ENCODE results near the gene SBK2. TPM values are rescaled to one million over a fixed set of nuclear protein-coding genes. Genes with fewer than 3 reads are reported as not detected.
"Not testable (repeated sequence)": the region's sequence is repeated elsewhere in the genome, so short reads cannot be mapped to it uniquely, and the experiment has no call there.

The SBK2 gene
- total RNA-seq, 1 experiment from 2014 or later, result 4.0 TPM

- DNase-seq, result no peak
- Histone ChIP-seq H3K36me3 (replicated peaks; ENCODE audit: control insufficient read depth, insufficient read depth, low read length) (no peaks in the 10 kb centered on the region), H3K27me3 (ENCODE audit: control insufficient read depth, insufficient read depth, low read length) (peaks cover 5% of the 10 kb centered on the region), H3K4me3 (ENCODE audit: insufficient read depth, low read depth, low read length) (no peak overlapping the region)
These were observed 28.8 kb downstream of the SBK2 start for GRCh38 chr19:55508120-55508519.

DNA sequence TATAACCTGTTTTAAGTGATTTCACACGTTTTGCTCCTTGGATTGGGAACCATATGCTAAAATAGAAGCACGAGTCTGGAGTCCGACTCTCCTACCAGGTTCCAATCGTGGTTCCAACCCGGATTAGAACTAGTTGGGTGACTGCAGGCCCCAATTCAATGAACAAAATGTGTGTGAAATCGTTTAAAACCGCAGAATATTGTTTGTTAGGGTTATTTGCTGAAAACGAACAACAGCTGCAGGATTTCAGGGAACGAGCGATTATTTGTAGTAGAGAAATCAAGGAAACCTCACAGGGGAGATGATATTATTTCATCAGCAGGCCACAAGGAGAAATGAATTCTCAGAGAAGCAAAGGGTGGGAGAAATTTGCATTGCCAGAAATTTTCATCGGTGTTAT, 32.0 kb downstream of the SBK2 start:
- peaks cover 8% of the 10 kb centered on the region for H3K27me3 ChIP-seq (ENCODE audit: control insufficient read depth, insufficient read depth, low read length)
- DNase-seq, result no peak
- no peak overlapping the region for H3K4me3 ChIP-seq (ENCODE audit: insufficient read depth, low read depth, low read length)
- no peaks in the 10 kb centered on the region for H3K36me3 ChIP-seq (replicated peaks; ENCODE audit: control insufficient read depth, insufficient read depth, low read length)

DNA sequence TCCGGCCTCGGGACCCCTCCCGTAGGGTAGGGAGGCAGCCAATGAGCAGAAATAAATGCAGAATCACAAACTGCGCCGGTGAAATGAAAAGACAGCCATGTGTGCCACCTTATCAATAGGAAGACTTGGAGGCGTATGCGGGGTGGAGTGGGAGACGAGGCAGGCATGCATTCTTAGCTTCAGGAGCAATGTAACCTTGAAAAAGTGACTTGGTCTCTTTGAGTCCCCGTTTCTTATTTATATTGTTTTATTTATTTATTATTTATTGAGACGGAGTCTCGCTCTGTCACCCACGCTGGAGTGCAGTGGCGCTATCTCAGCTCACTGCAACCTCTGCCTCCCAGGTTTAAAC, 32.7 kb downstream of the SBK2 start:
- peaks cover 8% of the 10 kb centered on the region for H3K27me3 ChIP-seq (ENCODE audit: control insufficient read depth, insufficient read depth, low read length)
- no peak for DNase-seq
- H3K36me3 ChIP-seq (replicated peaks; ENCODE audit: control insufficient read depth, insufficient read depth, low read length), result no peaks in the 10 kb centered on the region
- no peak overlapping the region for H3K4me3 ChIP-seq (ENCODE audit: insufficient read depth, low read depth, low read length)

GRCh38 chr19:55503502-55504251, 33.3 kb downstream of the SBK2 start:
- Histone ChIP-seq H3K27me3 (ENCODE audit: control insufficient read depth, insufficient read depth, low read length) (peaks cover 8% of the 10 kb centered on the region), H3K36me3 (replicated peaks; ENCODE audit: control insufficient read depth, insufficient read depth, low read length) (no peaks in the 10 kb centered on the region), H3K4me3 (ENCODE audit: insufficient read depth, low read depth, low read length) (peak overlapping the region; percentile 28; the same call in 1 of the 2 replicates)
- DNase-seq, result peak; percentile 99

GRCh38 chr19:55503157-55503501, 33.8 kb downstream of the SBK2 start:
- no peak for DNase-seq
- no peaks in the 10 kb centered on the region for H3K36me3 ChIP-seq (replicated peaks; ENCODE audit: control insufficient read depth, insufficient read depth, low read length)
- no peak overlapping the region for H3K4me3 ChIP-seq (ENCODE audit: insufficient read depth, low read depth, low read length)
- peaks cover 8% of the 10 kb centered on the region for H3K27me3 ChIP-seq (ENCODE audit: control insufficient read depth, insufficient read depth, low read length)

GRCh38 chr19:55502197-55502952, 34.6 kb downstream of the SBK2 start:
- no peak for DNase-seq
- Histone ChIP-seq H3K4me3 (ENCODE audit: insufficient read depth, low read depth, low read length) (no peak overlapping the region), H3K27me3 (ENCODE audit: control insufficient read depth, insufficient read depth, low read length) (peaks cover 8% of the 10 kb centered on the region), H3K36me3 (replicated peaks; ENCODE audit: control insufficient read depth, insufficient read depth, low read length) (no peaks in the 10 kb centered on the region)

GRCh38 chr19:55500368-55500952, 36.5 kb downstream of the SBK2 start:
- H3K4me3 ChIP-seq (ENCODE audit: insufficient read depth, low read depth, low read length), result no peak overlapping the region

DNA sequence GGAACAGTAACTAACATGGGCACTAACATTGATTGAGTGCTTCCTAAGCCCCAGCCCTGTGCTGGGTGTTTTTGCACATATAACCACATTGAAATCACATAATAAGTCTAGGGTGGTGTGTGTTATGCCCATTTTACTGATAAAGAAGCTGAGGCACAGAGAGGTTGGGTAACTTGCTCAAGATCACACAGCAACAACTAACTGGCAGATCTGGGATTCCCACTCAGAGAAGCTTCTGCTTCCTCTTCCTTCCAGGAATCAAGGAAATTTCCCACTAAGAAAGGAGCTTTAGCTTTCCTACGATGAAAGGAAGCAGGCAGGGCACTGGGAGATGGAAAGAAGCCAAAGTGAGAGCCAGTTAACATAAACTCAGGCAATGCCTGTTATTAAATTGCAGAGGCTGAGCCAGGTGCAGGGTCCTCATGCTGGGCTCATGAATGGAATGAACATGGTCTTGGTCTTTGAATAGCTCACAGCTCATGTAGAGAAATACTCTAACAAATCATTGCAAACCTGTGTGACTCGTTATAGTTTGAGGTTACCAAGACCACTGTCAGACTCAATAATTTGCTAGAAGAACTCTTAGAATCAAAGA, 38.6 kb downstream of the SBK2 start:
- Histone ChIP-seq H3K4me3 (ENCODE audit: insufficient read depth, low read depth, low read length) (no peak overlapping the region), H3K36me3 (replicated peaks; ENCODE audit: control insufficient read depth, insufficient read depth, low read length) (no peaks in the 10 kb centered on the region), H3K27me3 (ENCODE audit: control insufficient read depth, insufficient read depth, low read length) (peaks cover 6% of the 10 kb centered on the region)
- no peak for DNase-seq

More at GRCh38 chr19:55500368-55500952, 36.5 kb downstream of the SBK2 start:
- DNase-seq, result no peak
- Histone ChIP-seq H3K27me3 (ENCODE audit: control insufficient read depth, insufficient read depth, low read length) (peaks cover 8% of the 10 kb centered on the region), H3K36me3 (replicated peaks; ENCODE audit: control insufficient read depth, insufficient read depth, low read length) (no peaks in the 10 kb centered on the region)

- Histone ChIP-seq H3K4me3 (ENCODE audit: insufficient read depth, low read depth, low read length) (no peak overlapping the region), H3K36me3 (replicated peaks; ENCODE audit: control insufficient read depth, insufficient read depth, low read length) (no peaks in the 10 kb centered on the region), H3K27me3 (ENCODE audit: control insufficient read depth, insufficient read depth, low read length) (peaks cover 2% of the 10 kb centered on the region)
- DNase-seq, result peak; percentile 34
These were observed 39.2 kb downstream of the SBK2 start for GRCh38 chr19:55497763-55498162.

GRCh38 chr19:55496820-55497219, 40.1 kb downstream of the SBK2 start:
- not testable (repeated sequence) for H3K36me3 ChIP-seq (replicated peaks; ENCODE audit: control insufficient read depth, insufficient read depth, low read length)

DNA sequence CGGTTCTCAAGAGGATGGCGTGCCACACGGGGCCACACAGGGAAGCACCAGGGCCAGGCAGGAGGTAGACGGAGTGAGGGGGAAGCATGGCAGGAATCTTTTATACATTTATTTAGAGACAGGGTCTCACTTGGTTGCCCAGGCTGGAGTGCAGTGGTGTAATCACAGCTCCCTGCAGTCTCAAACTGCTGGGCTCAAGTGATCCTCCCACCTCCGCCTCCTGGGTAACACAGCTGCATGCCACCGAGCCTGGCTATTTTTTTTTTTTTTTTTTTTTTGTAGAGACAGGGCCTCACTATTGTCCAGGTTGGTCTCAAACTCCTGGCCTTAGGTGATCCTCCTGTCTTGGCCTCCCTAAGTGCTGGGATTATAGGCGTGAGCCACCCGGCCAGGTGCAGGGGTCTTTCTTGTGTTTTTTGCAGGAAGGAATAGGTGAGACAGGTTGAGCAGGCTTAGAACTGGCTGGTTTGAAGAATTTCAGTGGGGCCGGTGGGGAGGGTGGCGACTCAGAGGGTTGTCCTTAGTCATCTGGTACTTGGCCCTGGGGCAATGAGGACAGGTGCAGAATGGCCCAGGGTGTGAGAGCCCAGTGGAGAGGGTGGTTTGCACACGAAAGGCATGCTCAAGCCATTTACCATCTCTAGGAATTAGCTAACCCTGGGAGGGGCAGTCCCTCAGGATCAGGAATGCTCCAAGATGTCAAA, 41.1 kb downstream of the SBK2 start:
- no peaks in the 10 kb centered on the region for H3K36me3 ChIP-seq (replicated peaks; ENCODE audit: control insufficient read depth, insufficient read depth, low read length)
- DNase-seq, result peak; percentile 65
- H3K27me3 ChIP-seq (ENCODE audit: control insufficient read depth, insufficient read depth, low read length), result no peaks in the 10 kb centered on the region
- H3K4me3 ChIP-seq (ENCODE audit: insufficient read depth, low read depth, low read length), result no peak overlapping the region

More at GRCh38 chr19:55496820-55497219, 40.1 kb downstream of the SBK2 start:
- not testable (repeated sequence) for H3K27me3 ChIP-seq (ENCODE audit: control insufficient read depth, insufficient read depth, low read length); H3K4me3 ChIP-seq (ENCODE audit: insufficient read depth, low read depth, low read length); DNase-seq

GRCh38 chr19:55494172-55494761, 42.7 kb downstream of the SBK2 start:
- H3K4me3 ChIP-seq (ENCODE audit: insufficient read depth, low read depth, low read length), result no peak overlapping the region
- DNase-seq, result peak; percentile 64
- no peaks in the 10 kb centered on the region for H3K27me3 ChIP-seq (ENCODE audit: control insufficient read depth, insufficient read depth, low read length)
- H3K36me3 ChIP-seq (replicated peaks; ENCODE audit: control insufficient read depth, insufficient read depth, low read length), result no peaks in the 10 kb centered on the region

DNA sequence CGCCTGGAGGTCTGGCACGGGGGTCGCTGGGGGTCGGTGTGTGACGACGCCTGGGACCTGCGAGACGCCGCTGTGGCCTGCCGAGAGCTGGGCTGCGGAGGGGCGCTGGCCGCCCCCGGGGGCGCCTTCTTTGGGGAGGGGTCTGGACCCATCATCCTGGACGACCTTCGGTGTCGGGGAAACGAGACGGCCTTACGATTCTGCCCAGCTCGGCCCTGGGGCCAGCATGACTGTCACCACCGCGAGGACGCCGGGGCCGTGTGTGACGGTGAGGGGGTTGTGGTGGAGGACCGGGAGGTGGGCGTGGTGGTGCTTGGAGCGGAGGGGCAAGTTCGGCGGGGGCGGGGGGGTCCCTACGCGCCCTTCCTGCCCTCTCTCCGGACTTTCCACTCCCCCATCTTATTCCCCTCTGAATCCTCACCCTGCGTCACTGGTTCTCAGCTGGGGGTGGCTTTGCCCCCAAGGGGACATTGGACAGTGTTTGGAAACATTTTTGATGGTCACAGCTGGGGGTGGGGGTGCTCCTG, 43.2 kb downstream of the SBK2 start:
- Histone ChIP-seq H3K36me3 (replicated peaks; ENCODE audit: control insufficient read depth, insufficient read depth, low read length) (no peaks in the 10 kb centered on the region), H3K27me3 (ENCODE audit: control insufficient read depth, insufficient read depth, low read length) (no peaks in the 10 kb centered on the region), H3K4me3 (ENCODE audit: insufficient read depth, low read depth, low read length) (no peak overlapping the region)
- peak; percentile 63 for DNase-seq

Measured in H7 (cell line).